ENCODE measurements around the gene CMSS1.

The CMSS1 gene

GRCh38 chr3:99982650-99983049 is 165.0 kb downstream of the CMSS1 start:
- no peak overlapping the region for H2AFZ ChIP-seq (ENCODE audit: insufficient read depth, low read length, poor library complexity)
- no peak overlapping the region for H3K14ac ChIP-seq (ENCODE audit: low read length)
- H3K4me3 ChIP-seq (ENCODE audit: low read depth, low read length) = no peak overlapping the region
- no peak overlapping the region for H3K9ac ChIP-seq (ENCODE audit: low read length)
- no peak overlapping the region for H3K23ac ChIP-seq (ENCODE audit: low read length)
- no peaks in the 10 kb centered on the region for H3K27me3 ChIP-seq (ENCODE audit: insufficient read depth, low read length)
- H3K79me2 ChIP-seq (ENCODE audit: control insufficient read depth, insufficient read depth, low read length, poor library complexity) = no peaks in the 10 kb centered on the region
- H2BK5ac ChIP-seq (ENCODE audit: low read depth, low read length, poor library complexity) = no peak overlapping the region
- no peak overlapping the region for H4K8ac ChIP-seq (ENCODE audit: low read depth, low read length)
- WGBS (ENCODE audit: extremely low coverage, insufficient coverage, insufficient read length) = no CpG with 5 or more reads among the region's 2 CpGs
- no peak overlapping the region for H4K91ac ChIP-seq (ENCODE audit: low read depth, low read length)
- H2BK12ac ChIP-seq (ENCODE audit: low read length) = no peak overlapping the region
- DNase-seq = no peak
- no peaks in the 10 kb centered on the region for H3K36me3 ChIP-seq (ENCODE audit: control insufficient read depth in 1 of 2, insufficient read depth in 2 of 2, low read length in 2 of 2)
- no peaks in the 10 kb centered on the region for H3K4me1 ChIP-seq (ENCODE audit: control insufficient read depth in 1 of 2, insufficient read depth in 2 of 2, low read length in 2 of 2)
- no peak overlapping the region for H2AK5ac ChIP-seq (ENCODE audit: low read length)
- H4K12ac ChIP-seq (ENCODE audit: low read depth, low read length) = no peak overlapping the region
- H3K79me1 ChIP-seq (ENCODE audit: low read length) = no peaks in the 10 kb centered on the region
- no peak overlapping the region for H3K27ac ChIP-seq (ENCODE audit: low read depth, low read length)
- H3K4ac ChIP-seq (ENCODE audit: low read depth, low read length) = no peak overlapping the region
- H3K4me2 ChIP-seq (ENCODE audit: low read length) = no peak overlapping the region
- H2BK120ac ChIP-seq (ENCODE audit: insufficient read depth, low read length, poor library complexity) = no peak overlapping the region
- no peaks in the 10 kb centered on the region for H3K9me3 ChIP-seq (ENCODE audit: insufficient read depth, low read depth, low read length)
- H3K18ac ChIP-seq (ENCODE audit: low read length) = no peak overlapping the region

- Histone ChIP-seq H3K27me3 (ENCODE audit: insufficient read depth, low read length) (no peaks in the 10 kb centered on the region), H3K36me3 (ENCODE audit: control insufficient read depth in 1 of 2, insufficient read depth in 2 of 2, low read length in 2 of 2) (no peaks in the 10 kb centered on the region), H3K18ac (ENCODE audit: low read length) (no peak overlapping the region), H3K79me2 (ENCODE audit: control insufficient read depth, insufficient read depth, low read length, poor library complexity) (no peaks in the 10 kb centered on the region), H2AK5ac (ENCODE audit: low read length) (no peak overlapping the region), H3K4me2 (ENCODE audit: low read length) (no peak overlapping the region), H3K9ac (ENCODE audit: low read length) (no peak overlapping the region), H2BK12ac (ENCODE audit: low read length) (no peak overlapping the region), H3K9me3 (ENCODE audit: insufficient read depth, low read depth, low read length) (no peaks in the 10 kb centered on the region), H2AFZ (ENCODE audit: insufficient read depth, low read length, poor library complexity) (no peak overlapping the region), H2BK120ac (ENCODE audit: insufficient read depth, low read length, poor library complexity) (no peak overlapping the region), H3K4me3 (ENCODE audit: low read depth, low read length) (no peak overlapping the region), H2BK5ac (ENCODE audit: low read depth, low read length, poor library complexity) (no peak overlapping the region), H4K8ac (ENCODE audit: low read depth, low read length) (no peak overlapping the region), H4K12ac (ENCODE audit: low read depth, low read length) (no peak overlapping the region), H3K27ac (ENCODE audit: low read depth, low read length) (no peak overlapping the region), H4K91ac (ENCODE audit: low read depth, low read length) (no peak overlapping the region), H3K4me1 (ENCODE audit: control insufficient read depth in 1 of 2, insufficient read depth in 2 of 2, low read length in 2 of 2) (no peaks in the 10 kb centered on the region), H3K79me1 (ENCODE audit: low read length) (no peaks in the 10 kb centered on the region), H3K14ac (ENCODE audit: low read length) (no peak overlapping the region), H3K23ac (ENCODE audit: low read length) (no peak overlapping the region), H3K4ac (ENCODE audit: low read depth, low read length) (no peak overlapping the region)
- DNase-seq = no peak
Measured at GRCh38 chr3:99984139-99984538, 166.5 kb downstream of the CMSS1 start.

GRCh38 chr3:99984668-99985067 is 167.0 kb downstream of the CMSS1 start:
- Histone ChIP-seq H3K79me2 (ENCODE audit: control insufficient read depth, insufficient read depth, low read length, poor library complexity) (no peaks in the 10 kb centered on the region), H4K91ac (ENCODE audit: low read depth, low read length) (no peak overlapping the region), H4K8ac (ENCODE audit: low read depth, low read length) (no peak overlapping the region), H3K4ac (ENCODE audit: low read depth, low read length) (no peak overlapping the region), H2AFZ (ENCODE audit: insufficient read depth, low read length, poor library complexity) (no peak overlapping the region), H3K4me1 (ENCODE audit: control insufficient read depth in 1 of 2, insufficient read depth in 2 of 2, low read length in 2 of 2) (no peaks in the 10 kb centered on the region), H3K27ac (ENCODE audit: low read depth, low read length) (no peak overlapping the region), H2BK5ac (ENCODE audit: low read depth, low read length, poor library complexity) (no peak overlapping the region), H4K12ac (ENCODE audit: low read depth, low read length) (no peak overlapping the region), H3K4me2 (ENCODE audit: low read length) (no peak overlapping the region), H2BK12ac (ENCODE audit: low read length) (no peak overlapping the region), H2AK5ac (ENCODE audit: low read length) (no peak overlapping the region), H3K9ac (ENCODE audit: low read length) (no peak overlapping the region), H2BK120ac (ENCODE audit: insufficient read depth, low read length, poor library complexity) (no peak overlapping the region), H3K36me3 (ENCODE audit: control insufficient read depth in 1 of 2, insufficient read depth in 2 of 2, low read length in 2 of 2) (no peaks in the 10 kb centered on the region), H3K14ac (ENCODE audit: low read length) (no peak overlapping the region), H3K4me3 (ENCODE audit: low read depth, low read length) (no peak overlapping the region), H3K18ac (ENCODE audit: low read length) (no peak overlapping the region), H3K79me1 (ENCODE audit: low read length) (no peaks in the 10 kb centered on the region), H3K27me3 (ENCODE audit: insufficient read depth, low read length) (no peaks in the 10 kb centered on the region), H3K9me3 (ENCODE audit: insufficient read depth, low read depth, low read length) (no peaks in the 10 kb centered on the region), H3K23ac (ENCODE audit: low read length) (no peak overlapping the region)
- DNase-seq = no peak
- no CpG with 5 or more reads among the region's 2 CpGs for WGBS (ENCODE audit: extremely low coverage, insufficient coverage, insufficient read length)

GRCh38 chr3:99990179-99990578 is 172.5 kb downstream of the CMSS1 start:
- no peak overlapping the region for H3K27ac ChIP-seq (ENCODE audit: low read depth, low read length)
- H3K18ac ChIP-seq (ENCODE audit: low read length) = no peak overlapping the region
- H4K91ac ChIP-seq (ENCODE audit: low read depth, low read length) = no peak overlapping the region
- no peak overlapping the region for H3K4ac ChIP-seq (ENCODE audit: low read depth, low read length)
- H4K12ac ChIP-seq (ENCODE audit: low read depth, low read length) = no peak overlapping the region
- no peaks in the 10 kb centered on the region for H3K9me3 ChIP-seq (ENCODE audit: insufficient read depth, low read depth, low read length)
- H3K4me3 ChIP-seq (ENCODE audit: low read depth, low read length) = no peak overlapping the region
- H2BK12ac ChIP-seq (ENCODE audit: low read length) = no peak overlapping the region
- H2BK5ac ChIP-seq (ENCODE audit: low read depth, low read length, poor library complexity) = no peak overlapping the region
- no peak for DNase-seq
- H2BK120ac ChIP-seq (ENCODE audit: insufficient read depth, low read length, poor library complexity) = no peak overlapping the region
- no CpG with 5 or more reads among the region's 1 CpG for WGBS (ENCODE audit: extremely low coverage, insufficient coverage, insufficient read length)
- no peaks in the 10 kb centered on the region for H3K79me2 ChIP-seq (ENCODE audit: control insufficient read depth, insufficient read depth, low read length, poor library complexity)
- no peak overlapping the region for H2AFZ ChIP-seq (ENCODE audit: insufficient read depth, low read length, poor library complexity)
- H3K14ac ChIP-seq (ENCODE audit: low read length) = no peak overlapping the region
- H3K27me3 ChIP-seq (ENCODE audit: insufficient read depth, low read length) = no peaks in the 10 kb centered on the region
- no peak overlapping the region for H3K23ac ChIP-seq (ENCODE audit: low read length)
- no peak overlapping the region for H4K8ac ChIP-seq (ENCODE audit: low read depth, low read length)
- no peaks in the 10 kb centered on the region for H3K79me1 ChIP-seq (ENCODE audit: low read length)
- no peaks in the 10 kb centered on the region for H3K36me3 ChIP-seq (ENCODE audit: control insufficient read depth in 1 of 2, insufficient read depth in 2 of 2, low read length in 2 of 2)
- H3K4me2 ChIP-seq (ENCODE audit: low read length) = no peak overlapping the region
- H3K4me1 ChIP-seq (ENCODE audit: control insufficient read depth in 1 of 2, insufficient read depth in 2 of 2, low read length in 2 of 2) = no peaks in the 10 kb centered on the region
- no peak overlapping the region for H2AK5ac ChIP-seq (ENCODE audit: low read length)
- H3K9ac ChIP-seq (ENCODE audit: low read length) = no peak overlapping the region
